H1 (cell line): ENCODE data around the gene OR5F1.

ENCODE experiments used
- GABPA ChIP-seq: IDR thresholded peaks from 2 replicates; pipeline ENCODE4 v1.6.1; 2011; ENCODE audit warnings: mild to moderate bottlenecking, low read length, moderate library complexity, borderline replicate concordance; ENCODE audit not compliant: insufficient read depth
- KDM5A ChIP-seq: fragments of 200-600 bp; IDR thresholded peaks from 2 replicates; pipeline ENCODE4 v1.7.1; 2012; ENCODE audit warnings: mild to moderate bottlenecking, low read length, inconsistent platforms, mixed read lengths
- SIX5 ChIP-seq: IDR thresholded peaks from 2 replicates; pipeline ENCODE4 v1.6.1; 2011; ENCODE audit warnings: mild to moderate bottlenecking, low read depth, low read length
- SP1 ChIP-seq: IDR thresholded peaks from 2 replicates; pipeline ENCODE4 v1.6.1; 2011; ENCODE audit warnings: low read depth, low read length
- SP2 ChIP-seq: IDR thresholded peaks from 2 replicates; pipeline ENCODE4 v1.6.1; 2012; ENCODE audit warnings: mild to moderate bottlenecking, low read length, inconsistent platforms
- TF ChIP-seq, protein P1 (sequence below), 3 experiments: IDR thresholded peaks; 1 replicate in 2 of 3; 2 replicates in 1 of 3; pipeline versions ENCODE4 v1.5.1 to v1.6.1; 2011; ENCODE audit warnings: low read length in 3 of 3, mild to moderate bottlenecking in 3 of 3, inconsistent platforms in 2 of 3, low read depth in 1 of 3, moderate library complexity in 1 of 3; ENCODE audit not compliant: insufficient read depth in 1 of 3; ENCODE audit errors: control extremely low read depth in 1 of 3
- TF ChIP-seq, protein P2 (sequence below): IDR thresholded peaks from 2 replicates; pipeline ENCODE4 v1.6.1; 2011; ENCODE audit warnings: low read length, improper control_type of control experiment

DNA sequence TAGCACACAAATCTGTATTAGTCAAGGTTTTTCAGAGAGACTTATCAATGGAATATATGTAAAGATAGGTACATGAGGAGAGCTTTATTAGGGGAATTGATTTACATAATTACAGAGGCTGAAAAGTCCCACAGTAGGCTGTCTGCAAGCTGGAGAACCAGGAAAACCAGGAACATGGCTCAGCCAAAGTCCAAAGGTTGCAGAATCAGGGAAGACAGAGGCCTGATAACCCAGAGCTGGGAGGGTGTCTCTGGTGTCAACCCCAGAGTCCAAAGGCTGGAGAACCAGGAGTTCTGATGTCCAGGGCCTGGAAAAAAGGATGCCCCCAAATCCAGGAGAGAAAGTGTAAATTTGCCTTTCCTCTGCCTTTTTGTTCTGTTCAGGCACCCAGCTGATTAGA lies 16.3 kb upstream of the OR5F1 start:
- no peak for TF ChIP-seq KDM5A
- TF ChIP-seq, protein P1, sequence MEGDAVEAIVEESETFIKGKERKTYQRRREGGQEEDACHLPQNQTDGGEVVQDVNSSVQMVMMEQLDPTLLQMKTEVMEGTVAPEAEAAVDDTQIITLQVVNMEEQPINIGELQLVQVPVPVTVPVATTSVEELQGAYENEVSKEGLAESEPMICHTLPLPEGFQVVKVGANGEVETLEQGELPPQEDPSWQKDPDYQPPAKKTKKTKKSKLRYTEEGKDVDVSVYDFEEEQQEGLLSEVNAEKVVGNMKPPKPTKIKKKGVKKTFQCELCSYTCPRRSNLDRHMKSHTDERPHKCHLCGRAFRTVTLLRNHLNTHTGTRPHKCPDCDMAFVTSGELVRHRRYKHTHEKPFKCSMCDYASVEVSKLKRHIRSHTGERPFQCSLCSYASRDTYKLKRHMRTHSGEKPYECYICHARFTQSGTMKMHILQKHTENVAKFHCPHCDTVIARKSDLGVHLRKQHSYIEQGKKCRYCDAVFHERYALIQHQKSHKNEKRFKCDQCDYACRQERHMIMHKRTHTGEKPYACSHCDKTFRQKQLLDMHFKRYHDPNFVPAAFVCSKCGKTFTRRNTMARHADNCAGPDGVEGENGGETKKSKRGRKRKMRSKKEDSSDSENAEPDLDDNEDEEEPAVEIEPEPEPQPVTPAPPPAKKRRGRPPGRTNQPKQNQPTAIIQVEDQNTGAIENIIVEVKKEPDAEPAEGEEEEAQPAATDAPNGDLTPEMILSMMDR (IDR thresholded peaks at IDR 0.05; ENCODE audit: control extremely low read depth in 1 of 3, insufficient read depth in 1 of 3, low read depth in 1 of 3, low read length in 3 of 3) = no peak
- TF ChIP-seq SIX5 = no peak
- TF ChIP-seq, protein P2, sequence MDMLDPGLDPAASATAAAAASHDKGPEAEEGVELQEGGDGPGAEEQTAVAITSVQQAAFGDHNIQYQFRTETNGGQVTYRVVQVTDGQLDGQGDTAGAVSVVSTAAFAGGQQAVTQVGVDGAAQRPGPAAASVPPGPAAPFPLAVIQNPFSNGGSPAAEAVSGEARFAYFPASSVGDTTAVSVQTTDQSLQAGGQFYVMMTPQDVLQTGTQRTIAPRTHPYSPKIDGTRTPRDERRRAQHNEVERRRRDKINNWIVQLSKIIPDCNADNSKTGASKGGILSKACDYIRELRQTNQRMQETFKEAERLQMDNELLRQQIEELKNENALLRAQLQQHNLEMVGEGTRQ = no peak
- no peak for TF ChIP-seq GABPA
- no peak for TF ChIP-seq SP2
- no peak for TF ChIP-seq SP1
